HCT116 (cell line): ENCODE measurements around the gene BMP2. TPM values are rescaled to one million over a fixed set of nuclear protein-coding genes. Genes with fewer than 3 reads are reported as not detected.

Source experiments
- ATAC-seq: fragments of 200-7000 bp; cut with Tn5 transposase; 2 replicates; pipeline ENCODE4 v1.9.1; 2020; ENCODE audit warnings: mild to moderate bottlenecking, moderate library complexity
- BruUV-seq: library from RNA; stranded (reverse); fragments of 400-500 nt; replicated peaks from 2 replicates; lab custom pipeline; 2021; lab: Mats Ljungman, UMichigan
- CTCF ChIA-PET: fragments of 300-600 bp; sonication (Branson Sonifier 250); formaldehyde crosslinking; loops from one replicate; lab custom pipeline; 2021; ENCODE audit warnings: antibody characterized with exemption; lab: Charles Lee
- POLR2A ChIA-PET: fragments of 300-600, 350-600 bp; sonication (Branson Sonifier 250); formaldehyde crosslinking; loops from one replicate; lab custom pipeline; 2021; ENCODE audit warnings: antibody characterized with exemption; lab: Charles Lee
- RAD21 ChIA-PET, 2 experiments: fragments of 300-600 bp; sonication (Branson Sonifier 250); formaldehyde crosslinking; loops; one replicate each; lab custom pipeline; 2023; ENCODE audit warnings: low total read pairs in 2 of 2; ENCODE audit not compliant: uncharacterized antibody in 2 of 2, unreplicated experiment in 2 of 2, low non-redundant PET in 1 of 2; lab: Charles Lee
- DNase-seq: peaks from one replicate; pipeline ENCODE4 v3.0.0-alpha.2; 2010; ENCODE audit warnings: low read depth, low spot score
- H2AFZ ChIP-seq: fragments of 200-600 bp; shearing (Covaris generic), sonication (generic); 2 replicates; pipeline ENCODE4 v1.6.1; 2017; ENCODE audit warnings: low read depth, mixed run types, mixed read lengths, antibody characterized with exemption, low read length; ENCODE audit not compliant: poor library complexity, severe bottlenecking
- H3K27ac ChIP-seq: 2 replicates; pipeline ENCODE4 v1.5.1; 2012; ENCODE audit warnings: low read depth, low read length
- H3K27me3 ChIP-seq: fragments of 200-600 bp; sonication (generic); 2 replicates; pipeline ENCODE4 v1.6.1; 2016; ENCODE audit warnings: mixed run types, low read length, mixed read lengths; ENCODE audit not compliant: insufficient read depth
- H3K36me3 ChIP-seq, 2 experiments: fragments of 200-500 bp in 1 of 2; fragments of 200-600 bp in 1 of 2; sonication (Bioruptor generic) in 1 of 2; sonication (generic) in 1 of 2; 2 replicates each; pipeline versions ENCODE4 v1.5.1 to v1.6.1; 2014 to 2016; ENCODE audit warnings: low read length in 2 of 2, inconsistent platforms in 1 of 2, mixed read lengths in 1 of 2, mixed run types in 1 of 2; ENCODE audit not compliant: insufficient read depth in 2 of 2, control insufficient read depth in 1 of 2
- H3K4me1 ChIP-seq, 2 experiments: fragments of 200-600 bp in 1 of 2; sonication (generic) in 1 of 2; 2 replicates each; pipeline versions ENCODE4 v1.5.1 to v1.6.1; 2012 to 2017; ENCODE audit warnings: low read length in 2 of 2, inconsistent platforms in 1 of 2, mild to moderate bottlenecking in 1 of 2, mixed read lengths in 1 of 2, mixed run types in 1 of 2, moderate library complexity in 1 of 2; ENCODE audit not compliant: insufficient read depth in 2 of 2, control insufficient read depth in 1 of 2
- H3K4me2 ChIP-seq: fragments of 200-600 bp; sonication (generic); 2 replicates; pipeline ENCODE4 v1.6.1; 2017; ENCODE audit warnings: mixed run types, low read length, mixed read lengths
- H3K4me3 ChIP-seq, 2 experiments: fragments of 200-600 bp in 1 of 2; sonication (generic) in 1 of 2; replicated peaks in 1 of 2; 2 replicates each; pipeline ENCODE4 v1.5.1; 2011 to 2016; ENCODE audit warnings: low read length in 2 of 2, control low read depth in 1 of 2, low read depth in 1 of 2, mild to moderate bottlenecking in 1 of 2, mixed read lengths in 1 of 2, mixed run types in 1 of 2
- H3K79me2 ChIP-seq: fragments of 200-600 bp; sonication (generic); 2 replicates; pipeline ENCODE4 v1.6.1; 2017; ENCODE audit warnings: mild to moderate bottlenecking, mixed run types, low read length, moderate library complexity, mixed read lengths; ENCODE audit not compliant: insufficient read depth
- H3K9ac ChIP-seq: fragments of 200-600 bp; sonication (generic); 2 replicates; pipeline ENCODE4 v1.6.1; 2016; ENCODE audit warnings: low read length, mixed read lengths
- H3K9me2 ChIP-seq: fragments of 200-600 bp; sonication (generic), shearing (Covaris generic); 2 replicates; pipeline ENCODE4 v1.6.1; 2017; ENCODE audit warnings: mixed run types, mild to moderate bottlenecking, moderate library complexity; ENCODE audit not compliant: insufficient read depth
- H3K9me3 ChIP-seq, 2 experiments: fragments of 200-500 bp in 1 of 2; fragments of 200-600 bp in 1 of 2; sonication (Bioruptor generic) in 1 of 2; sonication (generic) in 1 of 2; 2 replicates each; pipeline ENCODE4 v1.6.1; 2014 to 2017; ENCODE audit warnings: low read length in 2 of 2, mixed read lengths in 2 of 2, inconsistent platforms in 1 of 2, low read depth in 1 of 2, mild to moderate bottlenecking in 1 of 2, mixed run types in 1 of 2, moderate library complexity in 1 of 2; ENCODE audit not compliant: control insufficient read depth in 1 of 2, insufficient read depth in 1 of 2
- H4K20me1 ChIP-seq: fragments of 200-600 bp; sonication (generic), shearing (Covaris generic); 2 replicates; pipeline ENCODE4 v1.6.1; 2017; ENCODE audit warnings: mixed run types, mild to moderate bottlenecking, moderate library complexity; ENCODE audit not compliant: insufficient read depth
- CBX3 ChIP-seq: IDR thresholded peaks from 2 replicates; pipeline ENCODE4 v1.6.1; 2012; ENCODE audit warnings: low read depth
- EGR1 ChIP-seq: IDR thresholded peaks from 2 replicates; pipeline ENCODE4 v1.6.1; 2012; ENCODE audit warnings: low read depth
- EZH2 ChIP-seq: fragments of 200-600 bp; sonication (generic); IDR thresholded peaks from 2 replicates; pipeline ENCODE4 v1.6.1; 2017; ENCODE audit warnings: antibody characterized with exemption, mixed run types
- EZH2phosphoT487 ChIP-seq: fragments of 200-600 bp; IDR thresholded peaks from 2 replicates; pipeline ENCODE4 v1.6.1; 2018; ENCODE audit warnings: antibody characterized with exemption, borderline replicate concordance
- FOSL1 ChIP-seq: IDR thresholded peaks from 2 replicates; pipeline ENCODE4 v1.6.1; 2012; ENCODE audit warnings: low read depth
- POLR2A ChIP-seq: IDR thresholded peaks from 2 replicates; pipeline ENCODE4 v1.7.0; 2011; ENCODE audit warnings: borderline replicate concordance; ENCODE audit not compliant: insufficient read depth, insufficient read length; ENCODE audit errors: extremely low read depth
- RAD21 ChIP-seq: IDR thresholded peaks from 2 replicates; pipeline ENCODE4 v1.6.1; 2012; ENCODE audit warnings: low read depth, mild to moderate bottlenecking
- SRF ChIP-seq: IDR thresholded peaks from 2 replicates; pipeline ENCODE4 v1.6.1; 2012; ENCODE audit warnings: low read depth
- TCF7L2 ChIP-seq: IDR thresholded peaks from 2 replicates; pipeline ENCODE4 v1.7.0; 2011; ENCODE audit warnings: borderline replicate concordance, inconsistent platforms; ENCODE audit not compliant: insufficient read depth, insufficient read length; ENCODE audit errors: extremely low read depth
- ZFX ChIP-seq: fragments of 450-650 bp; IDR thresholded peaks from 2 replicates; pipeline ENCODE4 v1.6.1; 2017
- intact Hi-C: fragments of 100-400 bp; cut with micrococcal nuclease; formaldehyde crosslinking; loops from 2 replicates; pipeline ENCODE4 v1.10.0; 2022
- total RNA-seq: library from RNA; stranded (reverse); gene quantifications from one replicate; pipeline ENCODE4 v1.2.1, GENCODE V29; 2021; ENCODE audit not compliant: unreplicated experiment
- TF ChIP-seq, protein P1 (sequence below): IDR thresholded peaks from 2 replicates; pipeline ENCODE4 v1.6.1; 2012; ENCODE audit warnings: low read depth
- TF ChIP-seq, protein P2 (sequence below), 3 experiments: fragments of 200-600 bp in 1 of 3; sonication (generic) in 1 of 3; IDR thresholded peaks in 2 of 3; conservative IDR thresholded peaks in 1 of 3; 2 replicates each; pipeline ENCODE4 v1.5.1; 2012 to 2017; ENCODE audit warnings: low read depth in 2 of 3, low read length in 2 of 3, antibody characterized with exemption in 1 of 3, borderline replicate concordance in 1 of 3, control low read depth in 1 of 3, mild to moderate bottlenecking in 1 of 3, mixed read lengths in 1 of 3, mixed run types in 1 of 3, moderate library complexity in 1 of 3; ENCODE audit not compliant: insufficient read depth in 1 of 3
- TF ChIP-seq, protein P3 (sequence below): IDR thresholded peaks from 2 replicates; pipeline ENCODE4 v1.6.1; 2012
- TF ChIP-seq, protein P4 (sequence below): IDR thresholded peaks from 2 replicates; pipeline ENCODE4 v1.6.1; 2011; ENCODE audit warnings: mild to moderate bottlenecking, low read length, moderate library complexity; ENCODE audit not compliant: insufficient replicate concordance; ENCODE audit errors: extremely low read depth

The BMP2 gene
- total RNA-seq, 1 experiment from 2014 or later, result 0.15 TPM

DNA sequence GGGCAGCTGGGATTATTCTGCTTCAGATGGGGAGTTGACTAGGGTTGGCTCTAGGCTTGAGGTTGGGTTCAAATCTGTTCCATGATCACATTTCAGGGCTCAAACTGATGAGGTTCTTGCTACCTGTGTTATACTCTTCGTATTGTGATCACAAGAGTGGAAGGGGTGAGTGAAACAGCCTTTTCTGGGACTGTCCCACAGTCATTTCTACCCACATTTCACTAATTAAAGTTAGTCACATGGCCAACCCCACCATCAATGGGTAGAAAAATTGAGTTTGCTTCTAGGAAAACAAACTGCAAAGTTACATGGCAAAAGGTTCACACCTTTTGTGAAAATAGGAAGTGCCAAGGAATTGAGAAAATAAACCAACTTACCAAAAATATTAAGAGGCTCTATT is 33.5 kb upstream of the BMP2 start:
- no TSS peak for BruUV-seq
- H3K27me3 ChIP-seq, result no peaks in the 10 kb centered on the region
- H3K4me1 ChIP-seq, result no peaks in the 10 kb centered on the region
- no peak overlapping the region for H3K4me3 ChIP-seq
- CTCF ChIA-PET, result no interaction called here
- TF ChIP-seq, protein P1, sequence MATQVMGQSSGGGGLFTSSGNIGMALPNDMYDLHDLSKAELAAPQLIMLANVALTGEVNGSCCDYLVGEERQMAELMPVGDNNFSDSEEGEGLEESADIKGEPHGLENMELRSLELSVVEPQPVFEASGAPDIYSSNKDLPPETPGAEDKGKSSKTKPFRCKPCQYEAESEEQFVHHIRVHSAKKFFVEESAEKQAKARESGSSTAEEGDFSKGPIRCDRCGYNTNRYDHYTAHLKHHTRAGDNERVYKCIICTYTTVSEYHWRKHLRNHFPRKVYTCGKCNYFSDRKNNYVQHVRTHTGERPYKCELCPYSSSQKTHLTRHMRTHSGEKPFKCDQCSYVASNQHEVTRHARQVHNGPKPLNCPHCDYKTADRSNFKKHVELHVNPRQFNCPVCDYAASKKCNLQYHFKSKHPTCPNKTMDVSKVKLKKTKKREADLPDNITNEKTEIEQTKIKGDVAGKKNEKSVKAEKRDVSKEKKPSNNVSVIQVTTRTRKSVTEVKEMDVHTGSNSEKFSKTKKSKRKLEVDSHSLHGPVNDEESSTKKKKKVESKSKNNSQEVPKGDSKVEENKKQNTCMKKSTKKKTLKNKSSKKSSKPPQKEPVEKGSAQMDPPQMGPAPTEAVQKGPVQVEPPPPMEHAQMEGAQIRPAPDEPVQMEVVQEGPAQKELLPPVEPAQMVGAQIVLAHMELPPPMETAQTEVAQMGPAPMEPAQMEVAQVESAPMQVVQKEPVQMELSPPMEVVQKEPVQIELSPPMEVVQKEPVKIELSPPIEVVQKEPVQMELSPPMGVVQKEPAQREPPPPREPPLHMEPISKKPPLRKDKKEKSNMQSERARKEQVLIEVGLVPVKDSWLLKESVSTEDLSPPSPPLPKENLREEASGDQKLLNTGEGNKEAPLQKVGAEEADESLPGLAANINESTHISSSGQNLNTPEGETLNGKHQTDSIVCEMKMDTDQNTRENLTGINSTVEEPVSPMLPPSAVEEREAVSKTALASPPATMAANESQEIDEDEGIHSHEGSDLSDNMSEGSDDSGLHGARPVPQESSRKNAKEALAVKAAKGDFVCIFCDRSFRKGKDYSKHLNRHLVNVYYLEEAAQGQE, result no peak
- no peak for TF ChIP-seq EZH2
- no peak for TF ChIP-seq RAD21
- TF ChIP-seq SRF, result no peak
- TF ChIP-seq EGR1, result no peak
- TF ChIP-seq, protein P2, sequence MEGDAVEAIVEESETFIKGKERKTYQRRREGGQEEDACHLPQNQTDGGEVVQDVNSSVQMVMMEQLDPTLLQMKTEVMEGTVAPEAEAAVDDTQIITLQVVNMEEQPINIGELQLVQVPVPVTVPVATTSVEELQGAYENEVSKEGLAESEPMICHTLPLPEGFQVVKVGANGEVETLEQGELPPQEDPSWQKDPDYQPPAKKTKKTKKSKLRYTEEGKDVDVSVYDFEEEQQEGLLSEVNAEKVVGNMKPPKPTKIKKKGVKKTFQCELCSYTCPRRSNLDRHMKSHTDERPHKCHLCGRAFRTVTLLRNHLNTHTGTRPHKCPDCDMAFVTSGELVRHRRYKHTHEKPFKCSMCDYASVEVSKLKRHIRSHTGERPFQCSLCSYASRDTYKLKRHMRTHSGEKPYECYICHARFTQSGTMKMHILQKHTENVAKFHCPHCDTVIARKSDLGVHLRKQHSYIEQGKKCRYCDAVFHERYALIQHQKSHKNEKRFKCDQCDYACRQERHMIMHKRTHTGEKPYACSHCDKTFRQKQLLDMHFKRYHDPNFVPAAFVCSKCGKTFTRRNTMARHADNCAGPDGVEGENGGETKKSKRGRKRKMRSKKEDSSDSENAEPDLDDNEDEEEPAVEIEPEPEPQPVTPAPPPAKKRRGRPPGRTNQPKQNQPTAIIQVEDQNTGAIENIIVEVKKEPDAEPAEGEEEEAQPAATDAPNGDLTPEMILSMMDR (IDR thresholded peaks at IDR 0.05 in 2 of 3, conservative IDR thresholded peaks at IDR 0.05 in 1 of 3; ENCODE audit: borderline replicate concordance in 1 of 3, insufficient read depth in 1 of 3, low read depth in 2 of 3, low read length in 2 of 3), result no peak
- TF ChIP-seq POLR2A, result no peak
- no peak for TF ChIP-seq ZFX
- TF ChIP-seq TCF7L2, result no peak
- TF ChIP-seq, protein P3, sequence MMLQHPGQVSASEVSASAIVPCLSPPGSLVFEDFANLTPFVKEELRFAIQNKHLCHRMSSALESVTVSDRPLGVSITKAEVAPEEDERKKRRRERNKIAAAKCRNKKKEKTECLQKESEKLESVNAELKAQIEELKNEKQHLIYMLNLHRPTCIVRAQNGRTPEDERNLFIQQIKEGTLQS, result no peak
- TF ChIP-seq EZH2phosphoT487, result no peak
- TF ChIP-seq FOSL1, result no peak
- TF ChIP-seq, protein P4, sequence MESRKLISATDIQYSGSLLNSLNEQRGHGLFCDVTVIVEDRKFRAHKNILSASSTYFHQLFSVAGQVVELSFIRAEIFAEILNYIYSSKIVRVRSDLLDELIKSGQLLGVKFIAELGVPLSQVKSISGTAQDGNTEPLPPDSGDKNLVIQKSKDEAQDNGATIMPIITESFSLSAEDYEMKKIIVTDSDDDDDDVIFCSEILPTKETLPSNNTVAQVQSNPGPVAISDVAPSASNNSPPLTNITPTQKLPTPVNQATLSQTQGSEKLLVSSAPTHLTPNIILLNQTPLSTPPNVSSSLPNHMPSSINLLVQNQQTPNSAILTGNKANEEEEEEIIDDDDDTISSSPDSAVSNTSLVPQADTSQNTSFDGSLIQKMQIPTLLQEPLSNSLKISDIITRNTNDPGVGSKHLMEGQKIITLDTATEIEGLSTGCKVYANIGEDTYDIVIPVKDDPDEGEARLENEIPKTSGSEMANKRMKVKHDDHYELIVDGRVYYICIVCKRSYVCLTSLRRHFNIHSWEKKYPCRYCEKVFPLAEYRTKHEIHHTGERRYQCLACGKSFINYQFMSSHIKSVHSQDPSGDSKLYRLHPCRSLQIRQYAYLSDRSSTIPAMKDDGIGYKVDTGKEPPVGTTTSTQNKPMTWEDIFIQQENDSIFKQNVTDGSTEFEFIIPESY, result no peak
- no peak for TF ChIP-seq CBX3
- peaks cover 3 to 25% of the 10 kb centered on the region in 2 experiments; a peak in 2 of 4 replicates for H3K9me3 ChIP-seq
- H3K9me2 ChIP-seq, result no peaks in the 10 kb centered on the region
- RAD21 ChIA-PET, result no interaction called here
- DNase-seq (no peak), ATAC-seq (no peak)
- no peak overlapping the region for H3K27ac ChIP-seq
- H2AFZ ChIP-seq, result no peak overlapping the region
- intact Hi-C loops, result no loop called here
- H3K9ac ChIP-seq, result no peak overlapping the region
- POLR2A ChIA-PET, result no interaction called here
- no peaks in the 10 kb centered on the region for H3K36me3 ChIP-seq
- no peaks in the 10 kb centered on the region for H4K20me1 ChIP-seq
- no peaks in the 10 kb centered on the region for H3K79me2 ChIP-seq
- no peak overlapping the region for H3K4me2 ChIP-seq
